ENCODE data around the gene SPDYE3. TPM values are rescaled to one million over a fixed set of nuclear protein-coding genes. Genes with fewer than 3 reads are reported as not detected.
"Not testable (repeated sequence)": the region's sequence is repeated elsewhere in the genome, so short reads cannot be mapped to it uniquely, and the experiment has no call there.

Gene SPDYE3
- total RNA-seq, 1 donor from 2014 or later = not detected

- H3K36me3 Mint-ChIP-seq (ENCODE audit: insufficient read depth) = peaks cover 2% of the 10 kb centered on the region
- no peak overlapping the region for H3K4me3 Mint-ChIP-seq (ENCODE audit: low read depth)
- H3K27me3 Mint-ChIP-seq = no peaks in the 10 kb centered on the region
- peaks cover 7% of the 10 kb centered on the region for H3K4me1 Mint-ChIP-seq (ENCODE audit: low read depth)
- no peak overlapping the region for H3K27ac Mint-ChIP-seq
- H3K9me3 Mint-ChIP-seq (ENCODE audit: low read depth) = no peaks in the 10 kb centered on the region
- no peak for DNase-seq (ENCODE audit: low spot score, unreplicated experiment)
- no peak for TF ChIP-seq CTCF (IDR thresholded peaks at IDR 0.05; ENCODE audit: unreplicated experiment)
These were observed 32.4 kb upstream of the SPDYE3 start for GRCh38 chr7:100275120-100275519.

GRCh38 chr7:100276126-100276525, 31.4 kb upstream of the SPDYE3 start:
- not testable (repeated sequence) for H3K4me3 Mint-ChIP-seq (ENCODE audit: low read depth); H3K27me3 Mint-ChIP-seq; DNase-seq (ENCODE audit: low spot score, unreplicated experiment); H3K36me3 Mint-ChIP-seq (ENCODE audit: insufficient read depth); H3K4me1 Mint-ChIP-seq (ENCODE audit: low read depth); H3K9me3 Mint-ChIP-seq (ENCODE audit: low read depth); H3K27ac Mint-ChIP-seq

GRCh38 chr7:100282069-100282608, 25.4 kb upstream of the SPDYE3 start:
- H3K4me3 Mint-ChIP-seq (ENCODE audit: low read depth); H3K27ac Mint-ChIP-seq; H3K36me3 Mint-ChIP-seq (ENCODE audit: insufficient read depth): not testable (repeated sequence)

GRCh38 chr7:100283147-100283546, 24.4 kb upstream of the SPDYE3 start:
- H3K27me3 Mint-ChIP-seq; H3K36me3 Mint-ChIP-seq (ENCODE audit: insufficient read depth); H3K4me3 Mint-ChIP-seq (ENCODE audit: low read depth); H3K9me3 Mint-ChIP-seq (ENCODE audit: low read depth); H3K27ac Mint-ChIP-seq; DNase-seq (ENCODE audit: low spot score, unreplicated experiment); H3K4me1 Mint-ChIP-seq (ENCODE audit: low read depth): not testable (repeated sequence)

More at GRCh38 chr7:100282069-100282608, 25.4 kb upstream of the SPDYE3 start:
- DNase-seq (ENCODE audit: low spot score, unreplicated experiment); H3K9me3 Mint-ChIP-seq (ENCODE audit: low read depth); H3K4me1 Mint-ChIP-seq (ENCODE audit: low read depth); H3K27me3 Mint-ChIP-seq: not testable (repeated sequence)

- not testable (repeated sequence) for H3K4me1 Mint-ChIP-seq (ENCODE audit: low read depth); H3K9me3 Mint-ChIP-seq (ENCODE audit: low read depth); H3K36me3 Mint-ChIP-seq (ENCODE audit: insufficient read depth); DNase-seq (ENCODE audit: low spot score, unreplicated experiment); H3K27ac Mint-ChIP-seq; H3K27me3 Mint-ChIP-seq; H3K4me3 Mint-ChIP-seq (ENCODE audit: low read depth)
These were observed 20.1 kb upstream of the SPDYE3 start for GRCh38 chr7:100287191-100287969.

- H3K27me3 Mint-ChIP-seq; H3K4me3 Mint-ChIP-seq (ENCODE audit: low read depth); H3K4me1 Mint-ChIP-seq (ENCODE audit: low read depth); H3K9me3 Mint-ChIP-seq (ENCODE audit: low read depth); DNase-seq (ENCODE audit: low spot score, unreplicated experiment); H3K27ac Mint-ChIP-seq; H3K36me3 Mint-ChIP-seq (ENCODE audit: insufficient read depth): not testable (repeated sequence)
These were observed 19.2 kb upstream of the SPDYE3 start for GRCh38 chr7:100288258-100288657.

GRCh38 chr7:100292162-100292561, 15.3 kb upstream of the SPDYE3 start:
- H3K4me3 Mint-ChIP-seq (ENCODE audit: low read depth) = not testable (repeated sequence)

GRCh38 chr7:100295269-100295668, 12.2 kb upstream of the SPDYE3 start:
- DNase-seq (ENCODE audit: low spot score, unreplicated experiment); H3K27ac Mint-ChIP-seq; H3K4me1 Mint-ChIP-seq (ENCODE audit: low read depth); H3K27me3 Mint-ChIP-seq; H3K36me3 Mint-ChIP-seq (ENCODE audit: insufficient read depth); H3K9me3 Mint-ChIP-seq (ENCODE audit: low read depth); H3K4me3 Mint-ChIP-seq (ENCODE audit: low read depth): not testable (repeated sequence)

More at GRCh38 chr7:100292162-100292561, 15.3 kb upstream of the SPDYE3 start:
- DNase-seq (ENCODE audit: low spot score, unreplicated experiment); H3K4me1 Mint-ChIP-seq (ENCODE audit: low read depth); H3K36me3 Mint-ChIP-seq (ENCODE audit: insufficient read depth); H3K27ac Mint-ChIP-seq; H3K9me3 Mint-ChIP-seq (ENCODE audit: low read depth); H3K27me3 Mint-ChIP-seq: not testable (repeated sequence)

GRCh38 chr7:100297852-100298631, 9.5 kb upstream of the SPDYE3 start:
- H3K9me3 Mint-ChIP-seq (ENCODE audit: low read depth); DNase-seq (ENCODE audit: low spot score, unreplicated experiment); H3K36me3 Mint-ChIP-seq (ENCODE audit: insufficient read depth); H3K27ac Mint-ChIP-seq; H3K27me3 Mint-ChIP-seq; H3K4me3 Mint-ChIP-seq (ENCODE audit: low read depth); H3K4me1 Mint-ChIP-seq (ENCODE audit: low read depth): not testable (repeated sequence)

- not testable (repeated sequence) for H3K36me3 Mint-ChIP-seq (ENCODE audit: insufficient read depth); H3K27ac Mint-ChIP-seq; H3K27me3 Mint-ChIP-seq; H3K4me3 Mint-ChIP-seq (ENCODE audit: low read depth); H3K9me3 Mint-ChIP-seq (ENCODE audit: low read depth); H3K4me1 Mint-ChIP-seq (ENCODE audit: low read depth); DNase-seq (ENCODE audit: low spot score, unreplicated experiment)
These were observed 8.9 kb upstream of the SPDYE3 start for GRCh38 chr7:100298632-100298895.

GRCh38 chr7:100304526-100304925, 3.0 kb upstream of the SPDYE3 start:
- H3K27ac Mint-ChIP-seq; DNase-seq (ENCODE audit: low spot score, unreplicated experiment); H3K9me3 Mint-ChIP-seq (ENCODE audit: low read depth); H3K4me1 Mint-ChIP-seq (ENCODE audit: low read depth); H3K4me3 Mint-ChIP-seq (ENCODE audit: low read depth); H3K27me3 Mint-ChIP-seq; H3K36me3 Mint-ChIP-seq (ENCODE audit: insufficient read depth): not testable (repeated sequence)

- H3K4me3 Mint-ChIP-seq (ENCODE audit: low read depth); H3K36me3 Mint-ChIP-seq (ENCODE audit: insufficient read depth); H3K27ac Mint-ChIP-seq; H3K4me1 Mint-ChIP-seq (ENCODE audit: low read depth); DNase-seq (ENCODE audit: low spot score, unreplicated experiment); H3K27me3 Mint-ChIP-seq; H3K9me3 Mint-ChIP-seq (ENCODE audit: low read depth): not testable (repeated sequence)
These were observed 10.8 kb downstream of the SPDYE3 start for GRCh38 chr7:100318329-100318728.
